ENCODE results near the gene DISP2.

The DISP2 gene

DNA sequence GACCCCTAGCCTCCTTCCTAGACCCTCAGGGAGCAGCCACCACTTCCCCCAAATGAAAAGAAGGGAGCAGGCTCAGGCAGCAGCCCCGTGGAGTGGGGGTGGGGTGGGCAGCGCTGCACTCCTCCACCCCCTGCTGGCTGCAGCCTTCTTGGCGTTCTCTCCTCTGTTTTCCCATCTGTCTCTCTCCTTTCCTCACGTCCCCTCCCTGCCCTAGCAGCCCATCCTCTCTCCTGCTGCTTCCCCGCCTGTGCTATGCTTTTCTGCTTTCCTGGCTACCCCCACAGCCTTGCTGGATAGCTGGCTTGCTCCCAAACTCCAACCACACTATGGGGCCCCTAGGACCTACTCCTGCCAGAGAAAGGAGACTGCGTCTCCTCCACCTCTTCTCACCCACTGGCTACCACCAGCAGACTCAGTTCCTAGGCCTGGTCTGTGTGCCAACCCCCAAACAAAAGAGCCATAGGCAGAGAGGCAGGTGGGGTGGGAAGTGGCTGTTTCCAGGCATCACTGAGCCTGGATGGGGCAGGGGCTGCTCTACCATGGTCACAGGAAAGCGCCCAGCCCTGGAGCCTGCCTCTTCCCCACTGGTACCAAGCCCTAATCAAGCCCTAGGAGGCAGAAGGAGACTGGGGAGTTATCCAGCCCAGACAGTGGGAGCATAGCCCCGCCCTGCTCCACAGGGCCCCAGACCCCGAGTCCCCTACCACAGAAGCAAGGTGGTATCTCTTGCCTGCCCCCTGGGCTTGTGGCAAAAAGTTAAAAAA lies 3.4 kb upstream of the DISP2 start:
- no peaks in the 10 kb centered on the region for H3K9me3 ChIP-seq (ENCODE audit: control insufficient read depth, low read length)
- H3K4me3 ChIP-seq (ENCODE audit: extremely low read depth, insufficient read depth, low read length, poor library complexity, severe bottlenecking) = no peak overlapping the region
- H3K4me1 ChIP-seq (ENCODE audit: control insufficient read depth, insufficient read depth, low read length, poor library complexity, severe bottlenecking) = peaks cover 5% of the 10 kb centered on the region
- 8 to 44% methylated on average over 4 to 5 of the region's 9 CpGs for WGBS, 2 experiments (ENCODE audit: insufficient coverage in 2 of 2)
- H3K36me3 ChIP-seq (ENCODE audit: control insufficient read depth, insufficient read depth, low read length) = no peaks in the 10 kb centered on the region
- no peak overlapping the region for H3K27ac ChIP-seq (ENCODE audit: low read depth, low read length, severe bottlenecking)

- Histone ChIP-seq H3K9me3 (ENCODE audit: control insufficient read depth, low read length) (no peaks in the 10 kb centered on the region), H3K4me3 (ENCODE audit: extremely low read depth, insufficient read depth, low read length, poor library complexity, severe bottlenecking) (no peak overlapping the region), H3K36me3 (ENCODE audit: control insufficient read depth, insufficient read depth, low read length) (no peaks in the 10 kb centered on the region), H3K4me1 (ENCODE audit: control insufficient read depth, insufficient read depth, low read length, poor library complexity, severe bottlenecking) (peaks cover 5% of the 10 kb centered on the region), H3K27ac (ENCODE audit: low read depth, low read length, severe bottlenecking) (no peak overlapping the region)
- 83% methylated on average over 1 of the region's 5 CpGs; no CpG with 5 or more reads in 1 of the 2 experiments for WGBS, 2 experiments (ENCODE audit: insufficient coverage in 2 of 2)
These were observed 1.9 kb upstream of the DISP2 start for GRCh38 chr15:40355976-40356585.

DNA sequence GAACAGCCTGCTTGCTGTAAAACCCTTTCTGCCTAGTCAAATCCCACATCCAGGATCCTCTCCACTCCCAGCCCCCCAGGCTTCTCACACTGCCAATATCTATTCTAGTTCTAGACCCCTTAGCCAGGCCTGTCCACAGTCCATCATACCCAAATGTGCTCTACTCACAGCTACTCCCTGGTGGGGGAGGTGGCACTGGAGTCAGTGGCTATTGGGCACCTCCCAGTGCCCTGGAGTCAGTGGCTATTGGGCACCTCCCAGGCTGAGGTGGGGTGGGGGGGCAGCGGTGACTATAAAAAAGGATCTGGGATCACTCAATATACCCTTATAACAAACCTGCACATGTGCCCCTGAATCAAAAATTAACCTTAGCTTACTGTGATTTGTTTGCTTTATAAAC lies 773 bp upstream of the DISP2 start:
- no CpG with 5 or more reads among the region's 1 CpG for WGBS, 2 experiments (ENCODE audit: insufficient coverage in 2 of 2)
- no peak overlapping the region for H3K27ac ChIP-seq (ENCODE audit: low read depth, low read length, severe bottlenecking)
- H3K4me1 ChIP-seq (ENCODE audit: control insufficient read depth, insufficient read depth, low read length, poor library complexity, severe bottlenecking) = peaks cover 5% of the 10 kb centered on the region
- H3K9me3 ChIP-seq (ENCODE audit: control insufficient read depth, low read length) = no peaks in the 10 kb centered on the region
- no peaks in the 10 kb centered on the region for H3K36me3 ChIP-seq (ENCODE audit: control insufficient read depth, insufficient read depth, low read length)
- peak overlapping the region; percentile 43 for H3K4me3 ChIP-seq (ENCODE audit: extremely low read depth, insufficient read depth, low read length, poor library complexity, severe bottlenecking)

- peaks cover 5% of the 10 kb centered on the region for H3K4me1 ChIP-seq (ENCODE audit: control insufficient read depth, insufficient read depth, low read length, poor library complexity, severe bottlenecking)
- no peak overlapping the region for H3K27ac ChIP-seq (ENCODE audit: low read depth, low read length, severe bottlenecking)
- H3K4me3 ChIP-seq (ENCODE audit: extremely low read depth, insufficient read depth, low read length, poor library complexity, severe bottlenecking) = peak overlapping the region; percentile 43
- WGBS, 2 experiments (ENCODE audit: insufficient coverage in 2 of 2) = 12 to 13% methylated on average over 20 to 21 of the region's 31 CpGs
- H3K9me3 ChIP-seq (ENCODE audit: control insufficient read depth, low read length) = no peaks in the 10 kb centered on the region
- H3K36me3 ChIP-seq (ENCODE audit: control insufficient read depth, insufficient read depth, low read length) = no peaks in the 10 kb centered on the region
These were observed 693 bp downstream of the DISP2 start for GRCh38 chr15:40358471-40359353.

DNA sequence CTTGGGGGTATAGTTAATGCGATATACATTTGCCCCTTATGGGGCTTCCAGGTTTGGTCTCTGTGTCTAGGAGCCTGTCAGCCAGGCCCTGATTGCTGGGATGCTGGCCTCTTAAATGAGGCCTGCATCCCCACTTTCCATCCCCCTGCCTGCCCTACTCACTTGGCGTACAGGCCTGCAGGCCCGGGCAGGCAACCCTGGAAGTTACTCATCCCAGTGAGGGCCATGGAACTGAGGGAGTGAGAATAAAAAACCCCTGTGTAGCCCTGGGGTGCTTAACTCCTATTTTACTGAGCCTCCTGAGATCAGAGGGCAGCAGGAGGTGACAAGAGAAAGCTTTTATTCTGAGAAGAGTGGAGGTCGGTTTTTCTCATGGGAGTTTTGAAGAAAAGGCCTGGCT lies 2.0 kb downstream of the DISP2 start:
- WGBS, 2 experiments (ENCODE audit: insufficient coverage in 2 of 2) = 85 to 87% methylated on average over 2 of the region's 4 CpGs
- H3K4me3 ChIP-seq (ENCODE audit: extremely low read depth, insufficient read depth, low read length, poor library complexity, severe bottlenecking) = no peak overlapping the region
- H3K4me1 ChIP-seq (ENCODE audit: control insufficient read depth, insufficient read depth, low read length, poor library complexity, severe bottlenecking) = no peaks in the 10 kb centered on the region
- no peaks in the 10 kb centered on the region for H3K9me3 ChIP-seq (ENCODE audit: control insufficient read depth, low read length)
- no peaks in the 10 kb centered on the region for H3K36me3 ChIP-seq (ENCODE audit: control insufficient read depth, insufficient read depth, low read length)
- no peak overlapping the region for H3K27ac ChIP-seq (ENCODE audit: low read depth, low read length, severe bottlenecking)

- Histone ChIP-seq H3K4me1 (ENCODE audit: control insufficient read depth, insufficient read depth, low read length, poor library complexity, severe bottlenecking) (no peaks in the 10 kb centered on the region), H3K9me3 (ENCODE audit: control insufficient read depth, low read length) (no peaks in the 10 kb centered on the region), H3K36me3 (ENCODE audit: control insufficient read depth, insufficient read depth, low read length) (no peaks in the 10 kb centered on the region), H3K4me3 (ENCODE audit: extremely low read depth, insufficient read depth, low read length, poor library complexity, severe bottlenecking) (no peak overlapping the region), H3K27ac (ENCODE audit: low read depth, low read length, severe bottlenecking) (no peak overlapping the region)
- 83 to 100% methylated on average over 1 to 2 of the region's 2 CpGs for WGBS, 2 experiments (ENCODE audit: insufficient coverage in 2 of 2)
These were observed 3.6 kb downstream of the DISP2 start for GRCh38 chr15:40361640-40362039.

DNA sequence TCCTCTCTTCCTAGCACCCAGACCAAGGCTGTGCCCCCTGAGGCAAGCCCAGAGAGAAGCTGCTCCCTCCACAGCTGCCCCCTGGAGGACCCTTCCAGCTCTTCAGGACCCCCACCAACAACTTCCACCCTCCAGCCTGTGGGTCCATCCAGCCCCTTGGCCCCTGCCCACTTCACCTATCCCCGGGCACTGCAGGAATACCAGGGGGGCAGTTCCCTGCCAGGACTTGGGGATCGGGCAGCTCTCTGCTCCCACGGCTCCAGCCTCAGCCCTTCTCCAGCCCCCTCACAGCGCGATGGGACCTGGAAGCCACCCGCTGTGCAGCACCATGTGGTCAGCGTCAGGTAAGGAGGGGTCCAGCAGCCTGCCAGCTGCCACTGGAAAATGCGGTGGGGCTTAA lies 5.6 kb downstream of the DISP2 start:
- Histone ChIP-seq H3K27ac (ENCODE audit: low read depth, low read length, severe bottlenecking) (no peak overlapping the region), H3K9me3 (ENCODE audit: control insufficient read depth, low read length) (no peaks in the 10 kb centered on the region), H3K4me3 (ENCODE audit: extremely low read depth, insufficient read depth, low read length, poor library complexity, severe bottlenecking) (no peak overlapping the region), H3K4me1 (ENCODE audit: control insufficient read depth, insufficient read depth, low read length, poor library complexity, severe bottlenecking) (no peaks in the 10 kb centered on the region), H3K36me3 (ENCODE audit: control insufficient read depth, insufficient read depth, low read length) (no peaks in the 10 kb centered on the region)
- 87 to 89% methylated on average over 6 to 7 of the region's 8 CpGs for WGBS, 2 experiments (ENCODE audit: insufficient coverage in 2 of 2)

DNA sequence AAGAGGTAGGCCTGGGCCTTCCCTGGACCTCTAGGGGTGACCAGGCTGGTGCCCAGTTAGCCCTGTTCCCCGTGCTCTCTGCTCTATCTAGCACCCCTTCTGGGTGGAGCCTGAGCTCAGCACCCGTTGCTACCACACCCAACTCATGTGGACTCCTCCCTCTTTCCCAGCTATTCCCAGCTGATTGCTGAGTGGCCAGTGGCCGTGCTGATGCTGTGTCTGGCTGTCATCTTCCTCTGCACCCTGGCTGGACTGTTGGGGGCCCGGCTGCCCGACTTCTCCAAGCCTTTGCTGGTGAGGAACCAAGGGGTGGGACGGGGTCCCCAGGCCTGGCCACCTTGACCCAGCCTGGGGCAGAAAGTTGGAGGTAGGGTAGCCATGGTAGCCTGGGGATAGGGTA lies 6.2 kb downstream of the DISP2 start:
- Histone ChIP-seq H3K9me3 (ENCODE audit: control insufficient read depth, low read length) (no peaks in the 10 kb centered on the region), H3K27ac (ENCODE audit: low read depth, low read length, severe bottlenecking) (no peak overlapping the region), H3K36me3 (ENCODE audit: control insufficient read depth, insufficient read depth, low read length) (no peaks in the 10 kb centered on the region), H3K4me1 (ENCODE audit: control insufficient read depth, insufficient read depth, low read length, poor library complexity, severe bottlenecking) (no peaks in the 10 kb centered on the region), H3K4me3 (ENCODE audit: extremely low read depth, insufficient read depth, low read length, poor library complexity, severe bottlenecking) (no peak overlapping the region)
- 70 to 81% methylated on average over 1 to 6 of the region's 6 CpGs for WGBS, 2 experiments (ENCODE audit: insufficient coverage in 2 of 2)

GRCh38 chr15:40365016-40365415 lies 7.0 kb downstream of the DISP2 start:
- WGBS, 2 experiments (ENCODE audit: insufficient coverage in 2 of 2) = 96 to 98% methylated on average over 5 of the region's 5 CpGs
- H3K9me3 ChIP-seq (ENCODE audit: control insufficient read depth, low read length) = no peaks in the 10 kb centered on the region
- no peak overlapping the region for H3K4me3 ChIP-seq (ENCODE audit: extremely low read depth, insufficient read depth, low read length, poor library complexity, severe bottlenecking)
- H3K27ac ChIP-seq (ENCODE audit: low read depth, low read length, severe bottlenecking) = no peak overlapping the region
- no peaks in the 10 kb centered on the region for H3K36me3 ChIP-seq (ENCODE audit: control insufficient read depth, insufficient read depth, low read length)
- no peaks in the 10 kb centered on the region for H3K4me1 ChIP-seq (ENCODE audit: control insufficient read depth, insufficient read depth, low read length, poor library complexity, severe bottlenecking)

- Histone ChIP-seq H3K4me3 (ENCODE audit: extremely low read depth, insufficient read depth, low read length, poor library complexity, severe bottlenecking) (no peak overlapping the region), H3K27ac (ENCODE audit: low read depth, low read length, severe bottlenecking) (no peak overlapping the region), H3K36me3 (ENCODE audit: control insufficient read depth, insufficient read depth, low read length) (no peaks in the 10 kb centered on the region), H3K4me1 (ENCODE audit: control insufficient read depth, insufficient read depth, low read length, poor library complexity, severe bottlenecking) (no peaks in the 10 kb centered on the region), H3K9me3 (ENCODE audit: control insufficient read depth, low read length) (no peaks in the 10 kb centered on the region)
- WGBS, 2 experiments (ENCODE audit: insufficient coverage in 2 of 2) = 92 to 94% methylated on average over 9 to 11 of the region's 11 CpGs
These were observed 7.8 kb downstream of the DISP2 start for GRCh38 chr15:40365624-40366456.

All from mesodermal cell (in vitro differentiated cells).